Osteoblast (primary cell): Measurements from ENCODE around the gene MAP3K21. TPM values are rescaled to one million over a fixed set of nuclear protein-coding genes. Genes with fewer than 3 reads are reported as not detected.

Source experiments
- DNase-seq: peaks from one replicate; pipeline ENCODE4 v3.0.0; 2011; ENCODE audit warnings: low spot score, mixed read lengths; ENCODE audit not compliant: insufficient read length; ENCODE audit errors: missing footprints
- H2AFZ ChIP-seq: 2 replicates; pipeline ENCODE4 v1.6.0; 2011; ENCODE audit warnings: mild to moderate bottlenecking, low read length
- H3K27ac ChIP-seq: 2 replicates; pipeline ENCODE4 v1.5.1; 2011; ENCODE audit warnings: mild to moderate bottlenecking, low read depth, low read length, moderate library complexity
- H3K27me3 ChIP-seq: 2 replicates; pipeline ENCODE4 v1.6.0; 2012; ENCODE audit warnings: mild to moderate bottlenecking, control low read depth, inconsistent platforms, low read length, moderate library complexity; ENCODE audit not compliant: insufficient read depth
- H3K36me3 ChIP-seq: 2 replicates; pipeline ENCODE4 v1.5.1; 2011; ENCODE audit warnings: mild to moderate bottlenecking, low read length, control low read depth, moderate library complexity; ENCODE audit not compliant: insufficient read depth
- H3K4me1 ChIP-seq: 2 replicates; pipeline ENCODE4 v1.5.1; 2011; ENCODE audit warnings: mild to moderate bottlenecking, low read length, control low read depth, moderate library complexity; ENCODE audit not compliant: insufficient read depth
- H3K4me2 ChIP-seq: 2 replicates; pipeline ENCODE4 v1.6.0; 2011; ENCODE audit warnings: mild to moderate bottlenecking, low read length; ENCODE audit not compliant: insufficient read depth
- H3K4me3 ChIP-seq: fragments of 200-600 bp; sonication (generic); 3 replicates; pipeline ENCODE4 v1.5.1; 2012; ENCODE audit warnings: mild to moderate bottlenecking, low read length, inconsistent platforms; ENCODE audit not compliant: insufficient read depth
- H3K79me2 ChIP-seq: 2 replicates; pipeline ENCODE4 v1.6.0; 2012; ENCODE audit warnings: mild to moderate bottlenecking, low read length, control low read depth, inconsistent platforms; ENCODE audit not compliant: insufficient read depth
- H3K9me3 ChIP-seq: 2 replicates; pipeline ENCODE4 v1.5.1; 2011; ENCODE audit warnings: low read depth, low read length, control low read depth
- H4K20me1 ChIP-seq: 2 replicates; pipeline ENCODE4 v1.6.0; 2012; ENCODE audit warnings: mild to moderate bottlenecking, low read length, control low read depth; ENCODE audit not compliant: insufficient read depth
- CTCF ChIP-seq: IDR thresholded peaks from 2 replicates; pipeline ENCODE4 v1.5.1; 2011; ENCODE audit warnings: mild to moderate bottlenecking, low read depth, low read length, moderate library complexity; ENCODE audit errors: extremely low read depth
- total RNA-seq: library from RNA; depleted of rRNA; stranded (reverse); fragments of >200 nt; gene quantifications from 2 replicates; pipeline ENCODE4 v1.2.3, GENCODE V29; 2012

The MAP3K21 gene
- total RNA-seq, 1 donor = under 0.01 TPM

- Histone ChIP-seq H3K79me2 (no peaks in the 10 kb centered on the region), H2AFZ (no peak overlapping the region), H3K27me3 (peaks cover 20% of the 10 kb centered on the region), H3K4me1 (no peaks in the 10 kb centered on the region), H3K4me3 (no peak overlapping the region), H3K36me3 (no peaks in the 10 kb centered on the region), H3K9me3 (no peaks in the 10 kb centered on the region), H4K20me1 (no peaks in the 10 kb centered on the region), H3K4me2 (no peak overlapping the region), H3K27ac (no peak overlapping the region)
- no peak for DNase-seq
- no peak for TF ChIP-seq CTCF
Observed at GRCh38 chr1:233326319-233326718, 1.2 kb upstream of the MAP3K21 start.

GRCh38 chr1:233326811-233327650, 493 bp upstream of the MAP3K21 start:
- TF ChIP-seq CTCF = no peak
- Histone ChIP-seq H3K4me3 (no peak overlapping the region), H3K27ac (no peak overlapping the region), H3K4me2 (no peak overlapping the region), H4K20me1 (no peaks in the 10 kb centered on the region), H3K36me3 (no peaks in the 10 kb centered on the region), H3K9me3 (no peaks in the 10 kb centered on the region), H3K79me2 (no peaks in the 10 kb centered on the region), H3K4me1 (no peaks in the 10 kb centered on the region), H2AFZ (no peak overlapping the region), H3K27me3 (peaks cover 20% of the 10 kb centered on the region)
- DNase-seq = peak; percentile 59

GRCh38 chr1:233328142-233328921, 808 bp downstream of the MAP3K21 start:
- no peaks in the 10 kb centered on the region for H4K20me1 ChIP-seq
- H3K4me1 ChIP-seq = no peaks in the 10 kb centered on the region
- H3K79me2 ChIP-seq = no peaks in the 10 kb centered on the region
- no peaks in the 10 kb centered on the region for H3K9me3 ChIP-seq
- H2AFZ ChIP-seq = no peak overlapping the region
- H3K4me2 ChIP-seq = peak overlapping the region; percentile 60
- TF ChIP-seq CTCF = no peak
- peaks cover 20% of the 10 kb centered on the region for H3K27me3 ChIP-seq
- peak overlapping the region; percentile 53 for H3K4me3 ChIP-seq
- H3K36me3 ChIP-seq = no peaks in the 10 kb centered on the region
- no peak for DNase-seq
- H3K27ac ChIP-seq = no peak overlapping the region
